ENCODE measurements around the gene HSPA1L.

DNA sequence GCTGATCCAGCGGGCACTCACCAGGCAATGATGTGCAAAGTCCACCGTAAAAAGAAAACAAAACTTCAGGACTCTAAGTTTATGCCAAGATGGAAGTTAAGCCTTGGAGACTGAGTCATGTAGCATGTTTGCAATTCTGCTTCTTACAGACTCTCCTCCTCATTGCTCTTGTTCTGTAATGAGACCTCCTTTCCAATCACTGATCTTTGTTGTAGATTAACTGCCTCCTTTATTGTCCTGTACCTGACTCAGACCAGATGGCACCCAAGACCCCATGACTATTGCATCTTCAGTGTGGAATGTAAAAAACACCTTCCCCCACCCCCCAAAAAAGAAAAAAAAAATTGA lies 36.4 kb upstream of the HSPA1L start:
- TF ChIP-seq ZBTB33 (IDR thresholded peaks at IDR 0.05) = no peak
- no peak for TF ChIP-seq CTCF (IDR thresholded peaks at IDR 0.05; ENCODE audit: low read depth, low read length, missing input control)
- peak; percentile 4 to 12 for TF ChIP-seq RXRA (IDR thresholded peaks at IDR 0.05)
- TF ChIP-seq JUND (IDR thresholded peaks at IDR 0.05) = no peak
